Uterus (tissue), 2 donors: Measurements from ENCODE around the gene SPATA16.

Experiments
- POLR2A ChIP-seq, 2 donors: fragments of 450-650 bp; IDR thresholded peaks; one replicate each; pipeline ENCODE4 v1.6.1; 2016; ENCODE audit warnings: antibody characterized with exemption in 2 of 2, mild to moderate bottlenecking in 1 of 2, moderate library complexity in 1 of 2
- TF ChIP-seq, protein P1 (sequence below), 4 experiments: fragments of 200-600 bp in 2 of 4; fragments of 450-650 bp in 2 of 4; sonication (generic) in 2 of 4; IDR thresholded peaks; one replicate each; pipeline ENCODE4 v1.5.1; 2016 to 2019; ENCODE audit warnings: antibody characterized with exemption in 4 of 4, mild to moderate bottlenecking in 2 of 4, moderate library complexity in 1 of 4

DNA sequence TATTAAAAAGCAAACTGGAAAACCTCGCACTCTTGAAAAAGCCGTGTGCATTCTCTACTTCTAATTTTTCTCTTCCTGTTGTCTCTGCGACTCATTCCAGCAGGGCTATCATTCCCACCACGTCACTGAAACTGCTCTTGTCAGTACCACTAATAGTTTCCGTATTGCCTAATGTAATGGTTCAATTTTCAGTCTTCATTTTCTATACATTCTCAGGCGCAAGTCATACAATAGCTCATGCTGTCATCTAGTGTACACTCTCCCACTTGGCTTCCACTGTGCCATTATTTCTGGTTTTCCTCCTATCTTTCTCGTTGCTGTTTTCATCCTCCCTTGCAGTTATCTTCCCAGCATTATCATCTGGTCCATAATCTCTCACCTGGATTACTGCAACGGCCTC, 160.2 kb downstream of the SPATA16 start:
- no peak for TF ChIP-seq POLR2A (IDR thresholded peaks at IDR 0.05)
- TF ChIP-seq, protein P1, sequence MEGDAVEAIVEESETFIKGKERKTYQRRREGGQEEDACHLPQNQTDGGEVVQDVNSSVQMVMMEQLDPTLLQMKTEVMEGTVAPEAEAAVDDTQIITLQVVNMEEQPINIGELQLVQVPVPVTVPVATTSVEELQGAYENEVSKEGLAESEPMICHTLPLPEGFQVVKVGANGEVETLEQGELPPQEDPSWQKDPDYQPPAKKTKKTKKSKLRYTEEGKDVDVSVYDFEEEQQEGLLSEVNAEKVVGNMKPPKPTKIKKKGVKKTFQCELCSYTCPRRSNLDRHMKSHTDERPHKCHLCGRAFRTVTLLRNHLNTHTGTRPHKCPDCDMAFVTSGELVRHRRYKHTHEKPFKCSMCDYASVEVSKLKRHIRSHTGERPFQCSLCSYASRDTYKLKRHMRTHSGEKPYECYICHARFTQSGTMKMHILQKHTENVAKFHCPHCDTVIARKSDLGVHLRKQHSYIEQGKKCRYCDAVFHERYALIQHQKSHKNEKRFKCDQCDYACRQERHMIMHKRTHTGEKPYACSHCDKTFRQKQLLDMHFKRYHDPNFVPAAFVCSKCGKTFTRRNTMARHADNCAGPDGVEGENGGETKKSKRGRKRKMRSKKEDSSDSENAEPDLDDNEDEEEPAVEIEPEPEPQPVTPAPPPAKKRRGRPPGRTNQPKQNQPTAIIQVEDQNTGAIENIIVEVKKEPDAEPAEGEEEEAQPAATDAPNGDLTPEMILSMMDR (IDR thresholded peaks at IDR 0.05): no peak
